Right atrium auricular region (tissue), 2 donors: Measurements from ENCODE around the gene MAD1L1. TPM values are rescaled to one million over a fixed set of nuclear protein-coding genes. Genes with fewer than 3 reads are reported as not detected.

Source experiments
- DNase-seq: peaks from one replicate; pipeline ENCODE4 v3.0.0-alpha.2; 2019; ENCODE audit warnings: low spot score
- H3K27ac ChIP-seq, 2 donors: fragments of 200-600 bp; sonication (generic); 1 replicate in 1 of 2; 2 replicates in 1 of 2; pipeline ENCODE4 v1.5.1; 2016 to 2019
- H3K27me3 ChIP-seq, 2 donors: fragments of 200-600 bp; sonication (generic); one replicate each; pipeline versions ENCODE4 v1.5.1 to v1.6.0; 2017 to 2019
- H3K36me3 ChIP-seq: fragments of 200-600 bp; sonication (generic); one replicate; pipeline ENCODE4 v1.5.1; 2016
- H3K4me1 ChIP-seq, 2 donors: fragments of 200-600 bp; sonication (generic); one replicate each; pipeline versions ENCODE4 v1.5.1 to v1.6.0; 2017 to 2019
- H3K4me3 ChIP-seq, 2 donors: fragments of 200-600 bp; sonication (generic); 1 replicate in 1 of 2; 2 replicates in 1 of 2; pipeline ENCODE4 v1.5.1; 2017 to 2019; ENCODE audit warnings: mild to moderate bottlenecking in 1 of 2, moderate library complexity in 1 of 2
- H3K9me3 ChIP-seq, 2 donors: fragments of 200-600 bp; sonication (generic); one replicate each; pipeline ENCODE4 v1.5.1; 2019
- CTCF ChIP-seq, 2 donors: fragments of 200-600 bp; sonication (generic); IDR thresholded peaks; one replicate each; pipeline ENCODE4 v1.5.1; 2019; ENCODE audit warnings: antibody characterized with exemption in 2 of 2
- total RNA-seq, 2 donors: library from RNA; depleted of rRNA; stranded (reverse); fragments of >200 nt; gene quantifications; one replicate each; pipeline ENCODE4 v1.1.0, GENCODE V29; 2016

Gene MAD1L1
- total RNA-seq, 2 donors from 2014 or later: 13.3 to 31.9 TPM

GRCh38 chr7:1957471-1958225 lies 275.1 kb downstream of the MAD1L1 start:
- H3K27ac ChIP-seq: no peak overlapping the region
- TF ChIP-seq CTCF (IDR thresholded peaks at IDR 0.05): no peak
- no peak for DNase-seq

GRCh38 chr7:1956611-1957470 lies 275.9 kb downstream of the MAD1L1 start:
- H3K36me3 ChIP-seq: no peaks in the 10 kb centered on the region
- no peak for TF ChIP-seq CTCF (IDR thresholded peaks at IDR 0.05)
- H3K27ac ChIP-seq: no peak overlapping the region
- H3K9me3 ChIP-seq: no peaks in the 10 kb centered on the region
- no peaks in the 10 kb centered on the region for H3K4me1 ChIP-seq
- no peak for DNase-seq
- H3K4me3 ChIP-seq: no peak overlapping the region
- no peaks in the 10 kb centered on the region for H3K27me3 ChIP-seq

More at GRCh38 chr7:1957471-1958225, 275.1 kb downstream of the MAD1L1 start:
- Histone ChIP-seq H3K4me1 (no peaks in the 10 kb centered on the region), H3K27me3 (no peaks in the 10 kb centered on the region), H3K9me3 (no peaks in the 10 kb centered on the region), H3K4me3 (no peak overlapping the region), H3K36me3 (no peaks in the 10 kb centered on the region)

GRCh38 chr7:1956141-1956540 lies 276.6 kb downstream of the MAD1L1 start:
- no peak overlapping the region for H3K27ac ChIP-seq
- DNase-seq: no peak
- H3K4me1 ChIP-seq: peaks cover 0 to 5% of the 10 kb centered on the region in 2 donors
- no peaks in the 10 kb centered on the region for H3K9me3 ChIP-seq
- no peak overlapping the region for H3K4me3 ChIP-seq
- H3K27me3 ChIP-seq: no peaks in the 10 kb centered on the region
- H3K36me3 ChIP-seq: no peaks in the 10 kb centered on the region
- TF ChIP-seq CTCF (IDR thresholded peaks at IDR 0.05): no peak

GRCh38 chr7:1954366-1955004 lies 278.3 kb downstream of the MAD1L1 start:
- no peaks in the 10 kb centered on the region for H3K36me3 ChIP-seq
- no peak for TF ChIP-seq CTCF (IDR thresholded peaks at IDR 0.05)
- H3K4me1 ChIP-seq: peaks cover 0 to 10% of the 10 kb centered on the region in 2 donors
- no peaks in the 10 kb centered on the region for H3K27me3 ChIP-seq
- H3K9me3 ChIP-seq: no peaks in the 10 kb centered on the region
- no peak overlapping the region for H3K4me3 ChIP-seq
- no peak for DNase-seq
- no peak overlapping the region for H3K27ac ChIP-seq

- no peak for TF ChIP-seq CTCF (IDR thresholded peaks at IDR 0.05)
- DNase-seq: no peak
- no peaks in the 10 kb centered on the region for H3K36me3 ChIP-seq
Observed at GRCh38 chr7:1953199-1954190, 279.2 kb downstream of the MAD1L1 start.

More at GRCh38 chr7:1953199-1954190, 279.2 kb downstream of the MAD1L1 start:
- Histone ChIP-seq H3K4me3 (no peak overlapping the region), H3K9me3 (no peaks in the 10 kb centered on the region), H3K4me1 (peaks cover 0 to 10% of the 10 kb centered on the region in 2 donors), H3K27ac (no peak overlapping the region), H3K27me3 (no peaks in the 10 kb centered on the region)
